Keratinocyte (primary cell): Measurements from ENCODE around the gene SGMS2.

ENCODE experiments used
- CTCF ChIP-seq, 3 experiments: IDR thresholded peaks in 1 of 3; conservative IDR thresholded peaks in 1 of 3; optimal IDR thresholded peaks in 1 of 3; 2 replicates in 2 of 3; 3 replicates in 1 of 3; pipeline versions ENCODE3 to v1.5.1; 2011; ENCODE audit warnings: low read length in 3 of 3, mild to moderate bottlenecking in 3 of 3, moderate library complexity in 2 of 3, control low read depth in 1 of 3, inconsistent platforms in 1 of 3; ENCODE audit not compliant: insufficient read depth in 2 of 3; ENCODE audit errors: extremely low read depth in 1 of 3
- EZH2 ChIP-seq: IDR thresholded peaks from one replicate; pipeline ENCODE4 v1.6.1; 2012; ENCODE audit warnings: inconsistent platforms, mild to moderate bottlenecking, low read length, moderate library complexity

DNA sequence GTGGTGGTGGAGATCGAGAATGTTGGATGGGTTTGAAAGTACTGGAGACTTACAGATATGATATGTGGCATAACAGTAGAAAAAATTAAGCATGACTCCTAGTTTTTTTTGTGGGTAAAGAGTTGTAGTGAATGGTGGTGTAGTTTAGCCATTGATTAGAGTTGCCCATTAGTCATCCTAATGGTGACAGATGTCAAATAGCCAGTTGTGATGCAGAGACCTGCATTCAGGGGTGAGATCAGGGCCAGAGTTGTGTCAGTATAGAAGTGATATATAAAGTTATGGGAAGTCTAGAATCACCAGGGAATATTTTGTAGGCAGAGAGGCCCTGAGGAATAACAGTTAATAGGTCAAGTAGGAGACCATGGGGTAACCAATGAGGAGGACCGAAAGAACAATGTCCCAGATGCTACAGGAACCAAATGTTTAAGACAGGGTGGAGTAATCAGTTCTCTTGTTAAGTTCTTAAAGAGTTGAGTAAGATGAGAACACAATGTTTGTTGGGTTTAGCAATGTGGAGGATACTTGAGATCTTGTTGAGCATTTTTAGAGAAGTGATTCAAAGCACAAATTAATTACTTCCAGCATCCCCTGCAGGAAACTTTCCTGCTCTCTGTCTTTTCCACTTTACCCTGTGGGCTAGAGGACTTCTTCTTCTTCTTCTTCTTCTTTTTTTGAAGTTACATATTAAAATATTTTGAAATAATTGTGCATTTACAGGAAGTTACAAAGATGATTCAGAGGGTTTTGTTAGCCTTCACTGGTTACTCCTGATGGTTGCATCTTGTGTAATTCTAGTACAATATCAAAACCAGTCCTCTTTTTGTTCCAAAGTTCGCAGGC is 13.3 kb downstream of the SGMS2 start:
- TF ChIP-seq CTCF (optimal IDR thresholded peaks at IDR 0.05 in 1 of 3, IDR thresholded peaks at IDR 0.05 in 1 of 3, conservative IDR thresholded peaks at IDR 0.05 in 1 of 3; ENCODE audit: extremely low read depth in 1 of 3, insufficient read depth in 2 of 3, low read length in 3 of 3): no peak
- no peak for TF ChIP-seq EZH2
